Motor neuron (in vitro differentiated cells): ENCODE data around the gene ABHD15. TPM values are rescaled to one million over a fixed set of nuclear protein-coding genes. Genes with fewer than 3 reads are reported as not detected.

Experiments used
- ATAC-seq, 8 experiments: fragments of 200-7000 bp; cut with Tn5 transposase; replicated peaks in 6 of 8; 2 replicates each; pipeline ENCODE4 v1.8.0; 2021; ENCODE audit warnings: mild to moderate bottlenecking in 8 of 8, moderate library complexity in 8 of 8
- H3K27ac ChIP-seq, 2 donors: fragments of 250-450 bp; sonication (Bioruptor Pico); 2 replicates each; pipeline ENCODE4 v1.9.0; 2021; ENCODE audit warnings: antibody characterized with exemption in 2 of 2, mild to moderate bottlenecking in 2 of 2, moderate library complexity in 1 of 2
- H3K4me1 ChIP-seq, 2 donors: fragments of 250-450 bp; sonication (Bioruptor Pico); replicated peaks in 1 of 2; 2 replicates each; pipeline ENCODE4 v1.6.1; 2021; ENCODE audit warnings: antibody characterized with exemption in 2 of 2, mild to moderate bottlenecking in 2 of 2, moderate library complexity in 1 of 2
- H3K4me3 ChIP-seq, 5 donors: fragments of 250-450 bp; sonication (Bioruptor Pico); 2 replicates each; pipeline ENCODE4 v1.9.0; 2021; ENCODE audit warnings: antibody characterized with exemption in 5 of 5, mild to moderate bottlenecking in 5 of 5, moderate library complexity in 4 of 5
- WGBS, 10 experiments: fragments of 450-650 bp; shearing (Covaris generic); methylation state at CpG; one replicate each; pipeline ENCODE4 v1.0.0; 2022; 5-methylcytosine and 5-hydroxymethylcytosine counted together
- in situ Hi-C, 9 experiments: fragments of 400-800 bp; cut with MboI; loops; one replicate each; pipeline ENCODE4 v1.15.0; 2021; ENCODE audit warnings: low sequenced_read_pairs in 9 of 9, low pct_unique_long_range_greater_than_20kb in 2 of 9; ENCODE audit not compliant: unreplicated experiment in 9 of 9
- total RNA-seq, 8 experiments: library from RNA; unstranded; fragments of 300-600 nt; gene quantifications; 2 replicates each; pipeline versions ENCODE4 v1.2.3 to v1.2.4, GENCODE V29; 2022

ABHD15 gene
- 1 to 10 TPM in 7 of 8 experiments, under 1 TPM in 1; 0.87 to 9.5 (median 4.4) TPM for total RNA-seq

DNA sequence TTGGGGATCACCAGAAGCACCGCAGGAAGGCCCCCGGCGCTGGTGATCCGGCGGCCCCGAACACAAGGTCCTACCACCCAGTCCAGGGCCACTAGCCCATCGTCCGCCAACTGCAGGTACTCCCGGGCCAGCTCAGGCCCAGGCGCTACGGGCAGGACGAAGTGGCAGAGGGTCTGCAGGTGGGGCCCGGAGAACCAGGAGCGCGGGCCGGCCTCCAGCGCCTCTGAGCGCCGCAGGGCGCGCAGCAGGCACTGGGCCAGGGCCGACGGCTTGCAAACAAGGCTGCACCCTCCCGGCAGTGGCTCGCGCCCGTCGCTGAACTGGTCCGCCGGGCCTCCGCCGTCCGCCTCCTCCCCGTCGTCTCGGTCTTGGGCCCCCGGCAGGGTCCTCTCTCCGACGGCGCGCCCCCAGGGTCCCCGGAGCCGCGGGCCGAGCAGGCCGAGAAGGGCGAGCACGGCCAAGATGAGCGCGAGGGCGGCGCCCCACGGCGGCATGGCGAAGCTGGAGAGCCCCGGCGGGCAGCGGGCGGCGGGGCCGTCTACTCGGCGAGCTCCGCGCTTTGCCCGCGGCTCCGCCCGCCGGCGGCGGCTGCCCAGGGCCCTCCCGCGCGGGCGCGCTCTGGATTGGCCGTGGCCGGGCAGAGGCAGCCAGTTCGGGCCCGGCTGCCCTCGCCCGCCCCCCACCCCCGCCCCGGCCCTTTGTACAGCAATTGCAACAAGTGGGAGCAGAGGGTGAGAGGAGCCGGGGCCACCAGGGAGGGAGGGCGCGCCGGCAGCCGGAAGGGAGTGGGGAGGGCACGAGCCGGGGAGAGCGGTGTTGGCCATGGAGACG lies at the start of gene ABHD15:
Gene ABHD15, minus strand, starts transcription at position 565 of the 831 bp plus-strand sequence. Its CDS starts 71 bp downstream, at position 494.
- in situ Hi-C loops, result loop anchor here in 2 of 9 experiments (25.0 kb wide), 1 partner anchor 179 kb away; the partner anchor contains the start of gene TAOK1 (in 2 of the 2)
- Histone ChIP-seq H3K4me1 (peaks cover 8 to 10% of the 10 kb centered on the region in 2 donors), H3K4me3 (peak within 1 kb of the TSS; percentile 49 to 87 (median 61)), H3K27ac (peak within 1 kb of the TSS in 1 of 2 donors; percentile 55)
- peak; percentile 28 to 52 (median 41) for ATAC-seq
- 2 to 6% methylated on average over 9 to 23 of the region's 94 CpGs; no CpG with 5 or more reads in 8 of the 10 experiments for WGBS, 10 experiments

DNA sequence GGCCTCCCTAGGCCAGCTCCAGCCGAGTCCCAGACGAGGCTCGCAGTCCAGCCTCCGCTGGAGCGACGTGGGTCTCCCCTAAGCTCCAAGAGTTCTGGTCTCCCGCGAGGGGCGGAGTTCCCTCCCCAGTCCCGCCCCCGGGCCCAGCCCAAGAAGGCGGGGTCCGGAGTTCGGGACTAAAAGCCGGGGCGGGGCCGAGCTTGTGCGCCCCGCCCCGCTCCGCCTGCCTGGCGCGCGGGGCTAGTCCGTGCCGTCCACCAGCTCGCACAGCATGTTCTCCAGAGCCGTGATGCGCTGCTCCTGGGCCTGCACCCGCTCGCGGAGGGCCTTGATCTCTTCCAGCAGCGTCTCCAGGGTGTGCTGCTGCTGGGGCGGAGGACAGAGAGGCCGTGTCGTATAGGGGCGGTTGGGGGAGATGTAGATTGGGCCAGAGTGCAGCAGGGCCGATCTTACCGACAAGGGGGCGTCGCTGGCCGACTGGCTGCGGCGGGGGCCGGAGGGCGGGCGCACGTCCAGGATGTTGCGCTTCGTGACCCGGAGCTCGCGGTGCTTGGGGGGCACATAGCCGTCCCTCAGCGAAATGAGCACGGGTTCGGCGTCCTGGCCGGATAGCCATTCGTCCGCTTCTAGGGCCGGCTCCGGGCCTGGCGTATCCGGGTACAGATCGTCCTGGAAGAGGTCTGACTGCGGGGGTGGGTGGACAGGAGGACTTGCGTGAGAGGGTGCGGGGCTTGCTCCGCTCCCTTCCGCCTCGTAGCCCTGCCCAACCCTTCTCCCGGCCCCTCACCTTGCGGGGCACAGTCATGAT lies 48.9 kb upstream of the ABHD15 start:
- peak overlapping the region in 4 of 5 donors; percentile 4 to 26 (median 19) for H3K4me3 ChIP-seq
- no peak overlapping the region for H3K27ac ChIP-seq
- ATAC-seq, result peak; percentile 50 to 80 (median 71)
- WGBS, 10 experiments, result 20 to 100% (median 37%) methylated on average over 1 to 5 of the region's 74 CpGs; no CpG with 5 or more reads in 7 of the 10 experiments
- in situ Hi-C loops, result loop anchor here in 1 of 9 experiments (25.0 kb wide), 1 partner anchor 472 kb away; no protein-coding TSS in a partner anchor
- H3K4me1 ChIP-seq, result peaks cover 27 to 34% of the 10 kb centered on the region in 2 donors

GRCh38 chr17:29615048-29615385 lies 48.2 kb upstream of the ABHD15 start:
- WGBS, 10 experiments, result 0 to 90% (median 20%) methylated on average over 2 to 5 of the region's 15 CpGs; no CpG with 5 or more reads in 5 of the 10 experiments
- in situ Hi-C loops, result loop anchor here in 1 of 9 experiments (25.0 kb wide), 1 partner anchor 472 kb away; no protein-coding TSS in a partner anchor
- ATAC-seq, result peak; percentile 3 to 63 (median 12)
- no peak overlapping the region for H3K27ac ChIP-seq
- peak overlapping the region in 2 of 5 donors; percentile 25 to 26 for H3K4me3 ChIP-seq
- peaks cover 27 to 34% of the 10 kb centered on the region in 2 donors for H3K4me1 ChIP-seq

GRCh38 chr17:29614349-29615047 lies 47.7 kb upstream of the ABHD15 start:
- H3K4me1 ChIP-seq, result peaks cover 27 to 34% of the 10 kb centered on the region in 2 donors
- H3K27ac ChIP-seq, result no peak overlapping the region
- H3K4me3 ChIP-seq, result no peak overlapping the region

DNA sequence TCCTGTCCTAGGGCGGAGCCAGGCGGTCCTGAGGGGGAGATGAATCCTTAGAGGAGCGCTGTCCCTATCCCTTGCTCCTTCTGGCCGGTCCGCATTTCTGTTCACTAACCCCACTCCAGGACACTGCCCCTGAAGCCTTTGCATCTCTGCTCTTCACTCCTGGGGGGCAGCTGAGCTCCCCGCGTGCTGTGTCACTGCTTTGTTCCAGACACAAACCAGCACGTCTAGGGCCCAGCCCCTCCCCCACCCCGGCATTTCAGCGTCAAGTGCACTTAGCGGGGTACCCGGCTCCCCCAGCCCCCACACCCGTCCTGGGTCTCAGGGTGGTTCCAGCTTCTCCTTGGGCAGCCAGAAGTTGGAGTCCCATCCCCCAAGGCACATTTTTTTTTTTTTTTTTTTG lies 47.0 kb upstream of the ABHD15 start:
- ATAC-seq, result peak in 1 of 8 experiments; percentile 14
- 61 to 100% methylated on average over 1 to 3 of the region's 13 CpGs; no CpG with 5 or more reads in 8 of the 10 experiments for WGBS, 10 experiments
- no peak overlapping the region for H3K27ac ChIP-seq
- no peak overlapping the region for H3K4me3 ChIP-seq
- H3K4me1 ChIP-seq, result peaks cover 27 to 34% of the 10 kb centered on the region in 2 donors
- in situ Hi-C loops, result loop anchor here in 1 of 9 experiments (25.0 kb wide), 1 partner anchor 473 kb away; no protein-coding TSS in a partner anchor

More at GRCh38 chr17:29614349-29615047, 47.7 kb upstream of the ABHD15 start:
- peak in 1 of 8 experiments; percentile 12 for ATAC-seq
- in situ Hi-C loops, result loop anchor here in 1 of 9 experiments (25.0 kb wide), 1 partner anchor 473 kb away; no protein-coding TSS in a partner anchor
- WGBS, 10 experiments, result 60 to 94% (median 70%) methylated on average over 1 to 6 of the region's 16 CpGs; no CpG with 5 or more reads in 6 of the 10 experiments

- peak overlapping the region in 1 of 2 donors; percentile 43 for H3K27ac ChIP-seq
- peak in 7 of 8 experiments; percentile 9 to 73 (median 60) for ATAC-seq
- peaks cover 27 to 34% of the 10 kb centered on the region in 2 donors for H3K4me1 ChIP-seq
- in situ Hi-C loops, result loop anchor here in 1 of 9 experiments (25.0 kb wide), 1 partner anchor 474 kb away; no protein-coding TSS in a partner anchor
- 0 to 80% (median 32%) methylated on average over 1 to 7 of the region's 50 CpGs; no CpG with 5 or more reads in 6 of the 10 experiments for WGBS, 10 experiments
- H3K4me3 ChIP-seq, result no peak overlapping the region
Observed at GRCh38 chr17:29613352-29613837, 46.6 kb upstream of the ABHD15 start.

DNA sequence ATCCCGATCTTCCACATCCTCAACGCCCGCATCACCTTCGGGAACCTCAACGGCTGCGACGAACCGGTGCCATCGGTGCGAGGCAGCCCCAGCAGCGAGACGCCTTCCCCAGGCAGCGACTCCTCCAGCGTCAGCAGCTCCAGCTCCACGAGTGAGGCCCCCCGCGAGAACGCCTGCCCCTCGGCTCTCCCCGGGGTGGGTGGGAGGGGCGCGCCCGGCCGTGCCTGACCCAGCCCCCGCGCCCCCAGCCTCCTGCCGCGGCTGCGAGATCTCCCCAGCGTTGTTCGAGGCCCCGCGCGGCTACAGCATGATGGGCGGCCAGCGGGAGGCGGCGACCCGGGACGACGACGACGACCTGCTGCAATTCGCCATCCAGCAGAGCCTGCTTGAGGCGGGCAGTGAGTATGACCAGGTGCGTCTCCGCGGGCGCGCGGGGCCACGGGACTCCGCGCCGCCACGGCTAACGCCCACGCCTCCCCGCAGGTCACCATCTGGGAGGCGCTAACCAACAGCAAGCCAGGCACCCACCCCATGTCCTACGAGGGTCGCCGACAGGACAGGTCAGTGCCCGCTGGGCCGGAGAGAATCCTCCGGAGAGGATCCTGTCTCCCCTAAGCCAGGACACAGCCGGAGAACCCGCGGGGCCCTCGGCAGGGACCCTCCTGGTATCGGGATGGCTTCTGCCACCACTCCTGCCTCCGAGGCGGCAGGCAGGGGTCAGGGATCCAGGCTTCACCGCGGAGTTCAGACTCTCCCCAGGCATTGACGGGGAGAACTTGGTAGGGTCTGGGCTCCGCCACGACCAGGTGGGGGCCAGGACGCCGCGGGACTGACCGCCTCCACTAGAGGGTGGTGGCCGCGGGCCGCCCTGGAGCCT lies 45.8 kb upstream of the ABHD15 start:
- in situ Hi-C loops, result loop anchor here in 1 of 9 experiments (25.0 kb wide), 1 partner anchor 475 kb away; no protein-coding TSS in a partner anchor
- peak overlapping the region in 1 of 2 donors; percentile 43 for H3K27ac ChIP-seq
- ATAC-seq, result no peak

DNA sequence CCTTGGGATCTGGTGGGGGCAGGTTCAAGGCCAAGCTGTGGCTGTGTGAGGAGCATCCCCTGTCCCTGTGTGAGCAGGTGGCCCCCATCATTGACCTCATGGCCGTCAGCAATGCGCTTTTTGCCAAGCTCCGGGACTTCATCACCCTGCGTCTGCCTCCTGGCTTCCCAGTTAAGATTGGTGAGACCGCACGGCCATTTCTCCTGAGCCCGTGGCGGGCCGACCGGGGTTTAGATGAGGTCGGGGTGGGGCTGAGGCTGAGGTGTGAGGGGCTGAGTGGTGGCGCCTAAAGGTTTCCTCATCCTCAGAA lies 45.2 kb upstream of the ABHD15 start:
- 100% methylated on average over 2 of the region's 12 CpGs; no CpG with 5 or more reads in 9 of the 10 experiments for WGBS, 10 experiments
- no peak for ATAC-seq
- in situ Hi-C loops, result loop anchor here in 1 of 9 experiments (25.0 kb wide), 1 partner anchor 475 kb away; no protein-coding TSS in a partner anchor
- Histone ChIP-seq H3K4me3 (no peak overlapping the region), H3K27ac (no peak overlapping the region), H3K4me1 (peaks cover 23 to 24% of the 10 kb centered on the region in 2 donors)

More for the DNA sequence above, 45.8 kb upstream of the ABHD15 start:
- Histone ChIP-seq H3K4me3 (no peak overlapping the region), H3K4me1 (peaks cover 27 to 28% of the 10 kb centered on the region in 2 donors)
- WGBS, 10 experiments, result no CpG with 5 or more reads among the region's 85 CpGs

GRCh38 chr17:29611351-29612093 lies 44.7 kb upstream of the ABHD15 start:
- H3K4me1 ChIP-seq, result peaks cover 23 to 24% of the 10 kb centered on the region in 2 donors
- no peak for ATAC-seq
- WGBS, 10 experiments, result 96 to 100% (median 100%) methylated on average over 1 to 5 of the region's 11 CpGs; no CpG with 5 or more reads in 6 of the 10 experiments
- in situ Hi-C loops, result loop anchor here in 1 of 9 experiments (25.0 kb wide), 1 partner anchor 476 kb away; no protein-coding TSS in a partner anchor
- H3K27ac ChIP-seq, result no peak overlapping the region
- no peak overlapping the region for H3K4me3 ChIP-seq

GRCh38 chr17:29610395-29610794 lies 43.6 kb upstream of the ABHD15 start:
- in situ Hi-C loops, result loop anchor here in 1 of 9 experiments (25.0 kb wide), 1 partner anchor 477 kb away; no protein-coding TSS in a partner anchor
- no peak for ATAC-seq
- 60 to 100% (median 81%) methylated on average over 1 to 3 of the region's 3 CpGs; no CpG with 5 or more reads in 5 of the 10 experiments for WGBS, 10 experiments

More at GRCh38 chr17:29610395-29610794, 43.6 kb upstream of the ABHD15 start:
- peaks cover 16 to 20% of the 10 kb centered on the region in 2 donors for H3K4me1 ChIP-seq
- H3K4me3 ChIP-seq, result no peak overlapping the region
- H3K27ac ChIP-seq, result no peak overlapping the region
